K562 (cell line): ENCODE measurements around the gene PPP2R5A. TPM values are rescaled to one million over a fixed set of nuclear protein-coding genes. Genes with fewer than 3 reads are reported as not detected.

Experiments
- CBX2 ChIP-seq: fragments of 200-600 bp; sonication (generic); IDR thresholded peaks from one replicate; pipeline ENCODE4 v1.6.1; 2012; ENCODE audit warnings: mild to moderate bottlenecking, low read length, inconsistent platforms; ENCODE audit not compliant: insufficient read depth, poor library complexity, severe bottlenecking
- ELK1 ChIP-seq: sonication (generic); formaldehyde crosslinking; IDR thresholded peaks from 2 replicates; pipeline ENCODE4 v1.8.1; 2022; ENCODE audit warnings: missing genetic modification reagents
- GTF2E2 ChIP-seq: fragments of 200-800 bp; sonication (Bioruptor generic); IDR thresholded peaks from 2 replicates; pipeline ENCODE4 v1.6.1; 2016; ENCODE audit warnings: missing genetic modification characterization, missing compliant biosample characterization
- GTF2F1 ChIP-seq: IDR thresholded peaks from 2 replicates; pipeline ENCODE4 v1.6.1; 2011; ENCODE audit warnings: low read depth, low read length, improper control_type of control experiment
- KAT2B ChIP-seq: IDR thresholded peaks from one replicate; pipeline ENCODE4 v1.6.1; 2012; ENCODE audit warnings: low read depth, mild to moderate bottlenecking, control low read depth, inconsistent platforms, low read length, moderate library complexity
- KAT7 ChIP-seq: sonication (generic); formaldehyde crosslinking; IDR thresholded peaks from 2 replicates; pipeline ENCODE4 v1.8.0; 2022; ENCODE audit warnings: missing genetic modification reagents, mild to moderate bottlenecking, borderline replicate concordance
- MAFG ChIP-seq: fragments of 450-650 bp; conservative IDR thresholded peaks from 2 replicates; pipeline ENCODE4 v1.6.1; 2016; ENCODE audit warnings: missing genetic modification characterization, missing compliant biosample characterization
- MAX ChIP-seq: sonication (generic); formaldehyde crosslinking; IDR thresholded peaks from 2 replicates; pipeline ENCODE4 v1.9.0; 2022; ENCODE audit warnings: mild to moderate bottlenecking, missing genetic modification reagents
- NR4A1 ChIP-seq, 2 experiments: fragments of 250-450 bp in 1 of 2; fragments of 450-650 bp in 1 of 2; sonication (Bioruptor Pico) in 1 of 2; IDR thresholded peaks; 2 replicates each; pipeline versions ENCODE4 v1.4.0 to v1.6.1; 2016 to 2020; ENCODE audit warnings: mild to moderate bottlenecking in 2 of 2, missing compliant biosample characterization in 1 of 2, missing genetic modification characterization in 1 of 2, moderate library complexity in 1 of 2
- PHB2 ChIP-seq: fragments of 450-650 bp; IDR thresholded peaks from 2 replicates; pipeline ENCODE4 v1.6.1; 2017; ENCODE audit warnings: low read depth
- PURB ChIP-seq: sonication (generic); formaldehyde crosslinking; IDR thresholded peaks from 2 replicates; pipeline ENCODE4 v1.9.0; 2021; ENCODE audit warnings: low read depth, mild to moderate bottlenecking, missing genetic modification reagents
- RERE ChIP-seq: sonication (generic); formaldehyde crosslinking; IDR thresholded peaks from 2 replicates; pipeline ENCODE4 v1.8.0; 2023; ENCODE audit warnings: missing genetic modification reagents, mild to moderate bottlenecking, borderline replicate concordance
- SPI1 ChIP-seq: IDR thresholded peaks from 2 replicates; pipeline ENCODE4 v1.6.1; 2011; ENCODE audit warnings: low read depth, low read length, control low read depth, borderline replicate concordance
- TAL1 ChIP-seq: fragments of 450-650 bp; IDR thresholded peaks from 2 replicates; pipeline ENCODE4 v1.6.1; 2016; ENCODE audit warnings: mild to moderate bottlenecking
- WHSC1 ChIP-seq: IDR thresholded peaks from one replicate; pipeline ENCODE4 v1.6.1; 2012; ENCODE audit warnings: low read length, control low read depth, inconsistent platforms
- ZFP1 ChIP-seq: fragments of 450-650 bp; formaldehyde crosslinking; IDR thresholded peaks from 2 replicates; pipeline ENCODE4 v1.4.0; 2020; ENCODE audit warnings: mild to moderate bottlenecking, mixed read lengths
- ZNF217 ChIP-seq: sonication (generic); formaldehyde crosslinking; IDR thresholded peaks from 2 replicates; pipeline ENCODE4 v1.8.0; 2022; ENCODE audit warnings: mild to moderate bottlenecking, missing genetic modification reagents
- ZNF639 ChIP-seq, 2 experiments: fragments of 200-800 bp in 1 of 2; sonication (Bioruptor generic) in 1 of 2; sonication (generic) in 1 of 2; formaldehyde crosslinking in 1 of 2; IDR thresholded peaks in 1 of 2; conservative IDR thresholded peaks in 1 of 2; 2 replicates each; pipeline versions ENCODE4 v1.5.0 to v1.6.1; 2016 to 2020; ENCODE audit warnings: missing compliant biosample characterization in 1 of 2, missing genetic modification characterization in 1 of 2, missing genetic modification reagents in 1 of 2
- polyA plus RNA-seq, 8 experiments: library from polyadenylated mRNA; depleted of rRNA in 4 of 8; stranded (reverse) in 5 of 8; unstranded in 3 of 8; fragments of >200 nt; fragmentation: Nextera tagmentation in 2 of 8; fragmentation: Illumina TruSeq in 1 of 8; extraction: Ambion mirVana in 2 of 8; extraction: Trizol in 1 of 8; gene quantifications; 2 replicates each; pipeline versions ENCODE4 v1.2.1 to v1.2.3, GENCODE V29; 2011 to 2014; ENCODE audit warnings: inconsistent platforms in 1 of 8, missing spikeins in 1 of 8
- total RNA-seq, 7 experiments: library from RNA; depleted of rRNA in 6 of 7; stranded (reverse); fragments of >200 nt in 6 of 7; fragmentation: Illumina TruSeq in 2 of 7; extraction: Trizol in 2 of 7; gene quantifications; 2 replicates each; pipeline versions ENCODE4 v1.2.1 to v1.2.3, GENCODE V29; 2011 to 2021; ENCODE audit warnings: low replicate concordance in 1 of 7

Gene PPP2R5A
- total and polyA plus RNA-seq, 9 of the 15 experiments (the other 6 are each of a cell fraction or from before 2014, with no cell fraction given): 26.9 to 106 (median 64.3) TPM

GRCh38 chr1:212260557-212261355, 24.5 kb upstream of the PPP2R5A start (continued):
- TF ChIP-seq ZNF639 (CRISPR knock-in tag; conservative IDR thresholded peaks at IDR 0.05 in 1 of 2, IDR thresholded peaks at IDR 0.05 in 1 of 2) (0 out of 4 replicates have a peak, but pooled peaks of 1 of the 2 experiments have one; percentile 42), KAT2B (no peak), PURB (CRISPR knock-in tag) (no peak), NR4A1 (CRISPR knock-in tag; IDR thresholded peaks at IDR 0.05) (no peak), NR4A1 (tag; IDR thresholded peaks at IDR 0.05) (no peak), ZNF217 (no peak), SPI1 (no peak), ELK1 (CRISPR knock-in tag) (no peak), KAT7 (no peak), PHB2 (no peak), ZFP1 (no peak), WHSC1 (no peak), MAX (CRISPR knock-in tag) (no peak), RERE (no peak), CBX2 (no peak), TAL1 (no peak), GTF2F1 (no peak), MAFG (tag) (peak; percentile 33; the same call in 1 of the 2 replicates), GTF2E2 (tag) (no peak)
